Aorta (tissue), 5 donors: ENCODE measurements around the gene ENDOV. TPM values are rescaled to one million over a fixed set of nuclear protein-coding genes. Genes with fewer than 3 reads are reported as not detected.

Experiments used
- ATAC-seq: fragments of 200-7000 bp; cut with Tn5 transposase; one replicate; pipeline ENCODE4 v1.9.1; 2022; ENCODE audit warnings: moderate library complexity; ENCODE audit not compliant: low FRiP score
- DNase-seq, 2 donors: peaks; one replicate each; pipeline ENCODE4 v3.0.0-alpha.2; 2020
- H3K27ac ChIP-seq, 2 donors: one replicate each; pipeline ENCODE4 v1.5.1; 2013; ENCODE audit warnings: low read length in 2 of 2, mild to moderate bottlenecking in 2 of 2, moderate library complexity in 2 of 2, control low read depth in 1 of 2, inconsistent platforms in 1 of 2, low read depth in 1 of 2
- H3K27me3 ChIP-seq, 2 donors: one replicate each; pipeline ENCODE4 v1.6.1; 2013; ENCODE audit warnings: control low read depth in 1 of 2, low read length in 1 of 2, mild to moderate bottlenecking in 1 of 2, moderate library complexity in 1 of 2; ENCODE audit not compliant: insufficient read depth in 2 of 2, control insufficient read depth in 1 of 2
- H3K36me3 ChIP-seq, 2 donors: one replicate each; pipeline ENCODE4 v1.6.1; 2013; ENCODE audit warnings: control low read depth in 1 of 2, low read length in 1 of 2, mild to moderate bottlenecking in 1 of 2; ENCODE audit not compliant: insufficient read depth in 2 of 2, control insufficient read depth in 1 of 2
- H3K4me1 ChIP-seq, 2 donors: one replicate each; pipeline ENCODE4 v1.6.1; 2013; ENCODE audit warnings: low read length in 2 of 2, control low read depth in 1 of 2, mild to moderate bottlenecking in 1 of 2, moderate library complexity in 1 of 2; ENCODE audit not compliant: insufficient read depth in 2 of 2, control insufficient read depth in 1 of 2
- H3K4me3 ChIP-seq, 2 donors: one replicate each; pipeline ENCODE4 v1.5.1; 2013; ENCODE audit warnings: low read length in 2 of 2, control low read depth in 1 of 2, mild to moderate bottlenecking in 1 of 2
- H3K9me3 ChIP-seq: one replicate; pipeline ENCODE4 v1.6.1; 2013; ENCODE audit warnings: mild to moderate bottlenecking, low read length; ENCODE audit not compliant: control insufficient read depth
- WGBS, 2 donors: extraction: QIAGEN DNeasy Blood & Tissue Kit; methylation state at CpG; one replicate each; pipeline ENCODE4 v1.1.7; 2013; 5-methylcytosine and 5-hydroxymethylcytosine counted together
- intact Hi-C, 2 donors: fragments of 100-400 bp; cut with DNase I; formaldehyde crosslinking; loops; one replicate each; pipeline versions ENCODE4 v1.14.2 to v1.15.0; 2022
- polyA plus RNA-seq, 2 donors: library from polyadenylated mRNA; stranded (reverse); fragments of 200-250 nt; gene quantifications; one replicate each; pipeline ENCODE4 v1.2.3, GENCODE V29; 2013
- total RNA-seq, 2 donors: library from RNA; stranded (reverse); fragmentation: NEBNext Ultra II Directional; extraction: Animal tissue kit (Norgen Biotek cat#: 25700); gene quantifications; one replicate each; pipeline ENCODE4 v1.2.1, GENCODE V29; 2021
- donor health status: healthy with polysubstance abuse.
- donor health status: Bipolar disorder and iron deficiency.
- donor health status: DM: no; HTN: no; CAD: no.
- donor health status: DM: no; HTN: no; CAD: no.
- donor health status: DM: yes; HTN: yes; CAD: no.

ENDOV gene
- total and polyA plus RNA-seq, 4 donors: 14.3 to 28.2 (median 20.4) TPM

- Histone ChIP-seq H3K4me3 (no peak overlapping the region), H3K27me3 (no peaks in the 10 kb centered on the region), H3K4me1 (no peaks in the 10 kb centered on the region), H3K36me3 (no peaks in the 10 kb centered on the region), H3K27ac (no peak overlapping the region), H3K9me3 (no peaks in the 10 kb centered on the region)
- ATAC-seq: no peak
- DNase-seq: no peak
- intact Hi-C loops: no loop called here
- WGBS, 2 donors: 65 to 69% methylated on average over 25 to 26 of the region's 26 CpGs
Measured at GRCh38 chr17:80445007-80445725, 30.2 kb downstream of the ENDOV start.

GRCh38 chr17:80445726-80446110, 30.8 kb downstream of the ENDOV start:
- no peaks in the 10 kb centered on the region for H3K36me3 ChIP-seq
- H3K27ac ChIP-seq: no peak overlapping the region
- no peak for DNase-seq
- no peak overlapping the region for H3K4me3 ChIP-seq
- H3K4me1 ChIP-seq: no peaks in the 10 kb centered on the region
- 80 to 84% methylated on average over 9 to 10 of the region's 10 CpGs for WGBS, 2 donors
- H3K9me3 ChIP-seq: no peaks in the 10 kb centered on the region
- no peaks in the 10 kb centered on the region for H3K27me3 ChIP-seq
- intact Hi-C loops: no loop called here
- no peak for ATAC-seq

- H3K4me3 ChIP-seq: no peak overlapping the region
- H3K27ac ChIP-seq: no peak overlapping the region
- DNase-seq: no peak
- no peaks in the 10 kb centered on the region for H3K27me3 ChIP-seq
- intact Hi-C loops: no loop called here
- no peaks in the 10 kb centered on the region for H3K4me1 ChIP-seq
- no peak for ATAC-seq
- H3K9me3 ChIP-seq: no peaks in the 10 kb centered on the region
- WGBS, 2 donors: 49% methylated on average over 12 of the region's 12 CpGs
- H3K36me3 ChIP-seq: no peaks in the 10 kb centered on the region
Measured at GRCh38 chr17:80446645-80447405, 31.9 kb downstream of the ENDOV start.

- no peak for ATAC-seq
- intact Hi-C loops: no loop called here
Measured at GRCh38 chr17:80447790-80448189, 32.8 kb downstream of the ENDOV start.

GRCh38 chr17:80449194-80449929, 34.4 kb downstream of the ENDOV start:
- WGBS, 2 donors: 75 to 78% methylated on average over 27 of the region's 27 CpGs
- DNase-seq (no peak), ATAC-seq (no peak)

More at GRCh38 chr17:80447790-80448189, 32.8 kb downstream of the ENDOV start:
- Histone ChIP-seq H3K36me3 (no peaks in the 10 kb centered on the region), H3K27ac (no peak overlapping the region), H3K27me3 (no peaks in the 10 kb centered on the region), H3K4me3 (no peak overlapping the region), H3K9me3 (no peaks in the 10 kb centered on the region), H3K4me1 (no peaks in the 10 kb centered on the region)
- WGBS, 2 donors: 87 to 93% methylated on average over 4 of the region's 4 CpGs
- no peak for DNase-seq

GRCh38 chr17:80449930-80450576, 35.1 kb downstream of the ENDOV start:
- H3K4me3 ChIP-seq: no peak overlapping the region
- H3K4me1 ChIP-seq: no peaks in the 10 kb centered on the region
- ATAC-seq (no peak), DNase-seq (no peak)
- peak overlapping the region in 1 of 2 donors; percentile 20 for H3K27ac ChIP-seq
- no peaks in the 10 kb centered on the region for H3K27me3 ChIP-seq
- WGBS, 2 donors: 15 to 20% methylated on average over 18 of the region's 18 CpGs
- no peaks in the 10 kb centered on the region for H3K36me3 ChIP-seq
- intact Hi-C loops: no loop called here
- H3K9me3 ChIP-seq: no peaks in the 10 kb centered on the region

More at GRCh38 chr17:80449194-80449929, 34.4 kb downstream of the ENDOV start:
- no peak overlapping the region for H3K4me3 ChIP-seq
- no peaks in the 10 kb centered on the region for H3K36me3 ChIP-seq
- no peaks in the 10 kb centered on the region for H3K4me1 ChIP-seq
- intact Hi-C loops: no loop called here
- no peaks in the 10 kb centered on the region for H3K9me3 ChIP-seq
- H3K27ac ChIP-seq: no peak overlapping the region
- H3K27me3 ChIP-seq: no peaks in the 10 kb centered on the region

- no peak for DNase-seq
- Histone ChIP-seq H3K36me3 (no peaks in the 10 kb centered on the region), H3K4me3 (no peak overlapping the region), H3K27ac (no peak overlapping the region), H3K9me3 (no peaks in the 10 kb centered on the region), H3K27me3 (no peaks in the 10 kb centered on the region), H3K4me1 (no peaks in the 10 kb centered on the region)
- no peak for ATAC-seq
- intact Hi-C loops: no loop called here
- WGBS, 2 donors: 86 to 89% methylated on average over 9 of the region's 9 CpGs
Measured at GRCh38 chr17:80451104-80451775, 36.3 kb downstream of the ENDOV start.
